Aorta (tissue), 5 donors: ENCODE results near the gene FAM3A. TPM values are rescaled to one million over a fixed set of nuclear protein-coding genes. Genes with fewer than 3 reads are reported as not detected.
A peak's percentile ranks its signal among the peaks of the same experiment; 100 is the strongest.

Source experiments
- ATAC-seq: fragments of 200-7000 bp; cut with Tn5 transposase; one replicate; pipeline ENCODE4 v1.9.1; 2022; ENCODE audit warnings: moderate library complexity; ENCODE audit not compliant: low FRiP score
- DNase-seq, 2 donors: peaks; one replicate each; pipeline ENCODE4 v3.0.0-alpha.2; 2020
- H3K27ac ChIP-seq, 2 donors: one replicate each; pipeline ENCODE4 v1.5.1; 2013; ENCODE audit warnings: low read length in 2 of 2, mild to moderate bottlenecking in 2 of 2, moderate library complexity in 2 of 2, control low read depth in 1 of 2, inconsistent platforms in 1 of 2, low read depth in 1 of 2
- H3K27me3 ChIP-seq, 2 donors: one replicate each; pipeline ENCODE4 v1.6.1; 2013; ENCODE audit warnings: control low read depth in 1 of 2, low read length in 1 of 2, mild to moderate bottlenecking in 1 of 2, moderate library complexity in 1 of 2; ENCODE audit not compliant: insufficient read depth in 2 of 2, control insufficient read depth in 1 of 2
- H3K36me3 ChIP-seq, 2 donors: one replicate each; pipeline ENCODE4 v1.6.1; 2013; ENCODE audit warnings: control low read depth in 1 of 2, low read length in 1 of 2, mild to moderate bottlenecking in 1 of 2; ENCODE audit not compliant: insufficient read depth in 2 of 2, control insufficient read depth in 1 of 2
- H3K4me1 ChIP-seq, 2 donors: one replicate each; pipeline ENCODE4 v1.6.1; 2013; ENCODE audit warnings: low read length in 2 of 2, control low read depth in 1 of 2, mild to moderate bottlenecking in 1 of 2, moderate library complexity in 1 of 2; ENCODE audit not compliant: insufficient read depth in 2 of 2, control insufficient read depth in 1 of 2
- H3K4me3 ChIP-seq, 2 donors: one replicate each; pipeline ENCODE4 v1.5.1; 2013; ENCODE audit warnings: low read length in 2 of 2, control low read depth in 1 of 2, mild to moderate bottlenecking in 1 of 2
- H3K9me3 ChIP-seq: one replicate; pipeline ENCODE4 v1.6.1; 2013; ENCODE audit warnings: mild to moderate bottlenecking, low read length; ENCODE audit not compliant: control insufficient read depth
- WGBS, 2 donors: extraction: QIAGEN DNeasy Blood & Tissue Kit; methylation state at CpG; one replicate each; pipeline ENCODE4 v1.1.7; 2013; 5-methylcytosine and 5-hydroxymethylcytosine counted together
- intact Hi-C, 2 donors: fragments of 100-400 bp; cut with DNase I; formaldehyde crosslinking; loops; one replicate each; pipeline versions ENCODE4 v1.14.2 to v1.15.0; 2022
- polyA plus RNA-seq, 2 donors: library from polyadenylated mRNA; stranded (reverse); fragments of 200-250 nt; gene quantifications; one replicate each; pipeline ENCODE4 v1.2.3, GENCODE V29; 2013
- total RNA-seq, 2 donors: library from RNA; stranded (reverse); fragmentation: NEBNext Ultra II Directional; extraction: Animal tissue kit (Norgen Biotek cat#: 25700); gene quantifications; one replicate each; pipeline ENCODE4 v1.2.1, GENCODE V29; 2021
- donor health status: healthy with polysubstance abuse.
- donor health status: Bipolar disorder and iron deficiency.
- donor health status: DM: no; HTN: no; CAD: no.
- donor health status: DM: no; HTN: no; CAD: no.
- donor health status: DM: yes; HTN: yes; CAD: no.

Gene FAM3A
- total and polyA plus RNA-seq, 4 donors, result 26.1 to 101 (median 38.0) TPM

GRCh38 chrX:154482786-154483185 is 33.2 kb downstream of the FAM3A start:
- H3K27ac ChIP-seq, result no peak overlapping the region

GRCh38 chrX:154481911-154482601 is 34.0 kb downstream of the FAM3A start:
- no peak for DNase-seq
- no peaks in the 10 kb centered on the region for H3K4me1 ChIP-seq
- WGBS, 2 donors, result 73 to 75% methylated on average over 14 of the region's 14 CpGs
- H3K4me3 ChIP-seq, result no peak overlapping the region
- H3K27ac ChIP-seq, result no peak overlapping the region
- no peaks in the 10 kb centered on the region for H3K36me3 ChIP-seq
- intact Hi-C loops, result no loop called here
- no peaks in the 10 kb centered on the region for H3K27me3 ChIP-seq
- ATAC-seq, result no peak
- H3K9me3 ChIP-seq, result no peaks in the 10 kb centered on the region

More at GRCh38 chrX:154482786-154483185, 33.2 kb downstream of the FAM3A start:
- no peak overlapping the region for H3K4me3 ChIP-seq
- no peaks in the 10 kb centered on the region for H3K27me3 ChIP-seq
- DNase-seq, result no peak
- H3K9me3 ChIP-seq, result no peaks in the 10 kb centered on the region
- H3K36me3 ChIP-seq, result no peaks in the 10 kb centered on the region
- H3K4me1 ChIP-seq, result no peaks in the 10 kb centered on the region
- intact Hi-C loops, result no loop called here
- ATAC-seq, result no peak
- WGBS, 2 donors, result 69 to 76% methylated on average over 6 to 7 of the region's 7 CpGs

GRCh38 chrX:154481195-154481594 is 34.8 kb downstream of the FAM3A start:
- H3K27me3 ChIP-seq, result no peaks in the 10 kb centered on the region
- 81 to 84% methylated on average over 5 of the region's 5 CpGs for WGBS, 2 donors

GRCh38 chrX:154478728-154479622 is 37.1 kb downstream of the FAM3A start, which contains the start of gene LAGE3:
Gene LAGE3 (minus strand): TSS chrX:154479281. CDS start chrX:154478915, 366 bp downstream.
- Histone ChIP-seq H3K36me3 (no peaks in the 10 kb centered on the region), H3K9me3 (no peaks in the 10 kb centered on the region), H3K4me3 (peak within 1 kb of the TSS in 1 of 2 donors; percentile 55), H3K27ac (peak within 1 kb of the TSS in 1 of 2 donors; percentile 68), H3K27me3 (no peaks in the 10 kb centered on the region), H3K4me1 (no peaks in the 10 kb centered on the region)
- WGBS, 2 donors, result 2 to 37% methylated on average over 79 to 85 of the region's 85 CpGs
- DNase-seq (peak; percentile 96 to 97), ATAC-seq (peak; percentile 95)
- intact Hi-C loops, result loop anchor here in 1 of 2 donors (1.0 kb wide), 1 partner anchor 35 kb away; the partner anchor contains the start of gene FAM50A

More at GRCh38 chrX:154481195-154481594, 34.8 kb downstream of the FAM3A start:
- ATAC-seq, result no peak
- Histone ChIP-seq H3K4me1 (no peaks in the 10 kb centered on the region), H3K9me3 (no peaks in the 10 kb centered on the region), H3K4me3 (no peak overlapping the region), H3K36me3 (no peaks in the 10 kb centered on the region), H3K27ac (no peak overlapping the region)
- no peak for DNase-seq
- intact Hi-C loops, result no loop called here

DNA sequence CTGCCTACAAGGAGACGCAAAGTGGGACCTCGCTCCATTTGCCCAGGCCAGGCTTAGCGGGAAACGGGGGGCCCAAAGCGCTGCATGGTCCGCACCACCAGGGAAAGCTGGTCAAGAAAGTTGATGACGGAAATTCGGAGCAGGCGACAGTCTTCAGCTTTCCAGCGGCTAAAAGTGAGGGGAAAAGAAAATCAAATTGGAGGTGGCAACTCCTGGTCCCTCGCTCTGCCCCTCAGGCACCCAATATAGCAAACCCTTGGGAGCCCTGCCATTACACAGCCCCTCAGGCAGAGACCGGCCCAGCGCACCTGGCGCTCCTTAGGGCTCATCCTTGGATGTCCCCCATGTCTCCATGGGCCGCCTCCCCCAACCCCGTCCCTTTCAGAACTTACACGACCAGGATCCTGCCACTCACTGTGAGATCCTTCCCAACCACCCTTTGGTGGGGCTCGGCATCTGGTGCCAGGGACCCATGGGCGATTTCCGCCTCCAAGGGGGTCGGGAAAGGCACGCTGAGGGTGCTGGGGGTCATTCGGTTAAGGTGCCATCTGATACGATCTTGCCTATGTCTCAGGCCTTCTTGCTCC is 38.0 kb downstream of the FAM3A start:
- ATAC-seq (no peak), DNase-seq (peak; percentile 51 to 76)
- WGBS, 2 donors, result 47 to 63% methylated on average over 24 of the region's 24 CpGs
- peak overlapping the region in 1 of 2 donors; percentile 55 for H3K4me3 ChIP-seq
- no peak overlapping the region for H3K27ac ChIP-seq
- no peaks in the 10 kb centered on the region for H3K4me1 ChIP-seq
- intact Hi-C loops, result loop anchor here in 1 of 2 donors (1.0 kb wide), 1 partner anchor 34 kb away; the partner anchor contains the start of gene FAM50A
- H3K9me3 ChIP-seq, result no peaks in the 10 kb centered on the region
- H3K27me3 ChIP-seq, result no peaks in the 10 kb centered on the region
- H3K36me3 ChIP-seq, result no peaks in the 10 kb centered on the region

DNA sequence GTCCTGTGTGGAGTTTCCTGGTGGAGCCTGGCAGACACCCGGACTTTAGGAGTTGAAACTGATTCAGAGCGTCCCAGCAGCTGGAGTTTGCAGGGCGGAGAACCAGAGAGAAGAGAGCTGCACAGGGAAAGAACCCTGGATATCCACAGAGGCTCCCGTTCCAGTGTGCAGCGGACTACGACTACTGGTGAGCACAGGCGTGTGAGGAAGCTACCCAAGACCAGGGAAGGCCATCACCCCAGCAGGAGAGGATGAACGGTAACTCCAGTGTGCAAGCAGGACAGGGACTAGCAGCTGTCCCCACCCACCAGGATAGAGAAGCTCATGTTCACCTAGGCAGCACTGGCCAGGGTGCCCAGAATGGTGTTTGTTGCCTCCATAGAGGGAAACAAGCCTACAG is 39.2 kb downstream of the FAM3A start:
- ATAC-seq (no peak), DNase-seq (peak in 1 of 2 donors; percentile 24)
- no peak overlapping the region for H3K4me3 ChIP-seq
- no peaks in the 10 kb centered on the region for H3K9me3 ChIP-seq
- intact Hi-C loops, result no loop called here
- no peaks in the 10 kb centered on the region for H3K27me3 ChIP-seq
- 84% methylated on average over 8 of the region's 8 CpGs for WGBS, 2 donors
- H3K4me1 ChIP-seq, result no peaks in the 10 kb centered on the region
- H3K36me3 ChIP-seq, result no peaks in the 10 kb centered on the region
- H3K27ac ChIP-seq, result no peak overlapping the region

DNA sequence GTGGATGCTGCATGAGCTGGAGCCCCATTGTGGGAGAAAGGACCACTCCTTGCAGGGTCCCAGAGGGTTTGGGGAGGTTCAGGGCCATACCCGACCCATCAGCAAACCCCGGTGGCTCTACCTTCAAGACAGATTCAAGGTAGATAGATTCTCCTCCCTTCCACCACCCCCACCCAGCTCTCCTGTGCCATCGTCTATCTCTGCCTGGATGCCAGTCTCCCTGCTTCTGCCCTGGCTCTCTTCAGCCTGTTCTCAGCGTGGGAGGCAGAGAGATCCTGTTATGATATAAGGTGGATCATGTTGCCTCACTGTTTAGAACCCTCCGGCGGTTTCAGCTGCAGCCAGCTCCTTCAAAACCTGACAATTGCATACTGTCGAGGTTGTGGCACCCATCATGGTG is 42.3 kb downstream of the FAM3A start:
- H3K9me3 ChIP-seq, result no peaks in the 10 kb centered on the region
- intact Hi-C loops, result no loop called here
- ATAC-seq (no peak), DNase-seq (no peak)
- H3K36me3 ChIP-seq, result peaks cover 0 to 7% of the 10 kb centered on the region in 2 donors
- H3K27ac ChIP-seq, result no peak overlapping the region
- H3K27me3 ChIP-seq, result no peaks in the 10 kb centered on the region
- 81% methylated on average over 7 of the region's 7 CpGs for WGBS, 2 donors
- no peak overlapping the region for H3K4me3 ChIP-seq
- no peaks in the 10 kb centered on the region for H3K4me1 ChIP-seq
